Body of pancreas (tissue), 4 donors: ENCODE data around the gene TXNDC8. TPM values are rescaled to one million over a fixed set of nuclear protein-coding genes. Genes with fewer than 3 reads are reported as not detected.

ENCODE experiments used
- ATAC-seq: fragments of 150-250 bp; one replicate; pipeline ENCODE4 v1.9.1; 2016
- DNase-seq, 4 donors: peaks; one replicate each; pipeline ENCODE4 v3.0.0-alpha.2; 2019
- H3K27ac ChIP-seq, 4 donors: fragments of 200-600 bp; sonication (generic); 1 replicate in 3 of 4; 2 replicates in 1 of 4; pipeline versions ENCODE4 v1.5.1 to v1.6.1; 2016 to 2019; ENCODE audit warnings: mild to moderate bottlenecking in 1 of 4, mixed read lengths in 1 of 4, moderate library complexity in 1 of 4
- H3K27me3 ChIP-seq, 2 donors: fragments of 200-600 bp; sonication (generic); one replicate each; pipeline ENCODE4 v1.6.0; 2016; ENCODE audit warnings: mild to moderate bottlenecking in 1 of 2
- H3K36me3 ChIP-seq, 2 donors: fragments of 200-600 bp; sonication (generic); replicated peaks in 1 of 2; 2 replicates each; pipeline ENCODE4 v1.5.1; 2016; ENCODE audit warnings: low read depth in 2 of 2; ENCODE audit not compliant: insufficient read depth in 1 of 2
- H3K4me1 ChIP-seq: fragments of 200-600 bp; sonication (generic); one replicate; pipeline ENCODE4 v1.6.0; 2016
- H3K4me3 ChIP-seq, 2 donors: fragments of 200-600 bp; sonication (generic); 1 replicate in 1 of 2; 2 replicates in 1 of 2; pipeline ENCODE4 v1.5.1; 2016 to 2019
- H3K9me3 ChIP-seq, 3 donors: fragments of 200-600 bp; sonication (generic); 1 replicate in 2 of 3; 2 replicates in 1 of 3; pipeline ENCODE4 v1.5.1; 2016
- POLR2A ChIP-seq, 3 donors: fragments of 450-650 bp; IDR thresholded peaks; one replicate each; pipeline ENCODE4 v1.6.1; 2016; ENCODE audit warnings: antibody characterized with exemption in 3 of 3, mild to moderate bottlenecking in 2 of 3
- WGBS, 2 donors: methylation state at CpG; one replicate each; pipeline ENCODE4 v1.1.5; 2017; 5-methylcytosine and 5-hydroxymethylcytosine counted together
- intact Hi-C: fragments of 100-400 bp; cut with DNase I; formaldehyde crosslinking; loops from one replicate; pipeline ENCODE4 v1.15.1; 2023
- total RNA-seq, 2 donors: library from RNA; depleted of rRNA; stranded (reverse); fragments of >200 nt; gene quantifications; one replicate each; pipeline ENCODE4 v1.1.0, GENCODE V29; 2016
- TF ChIP-seq, protein P1 (sequence below), 7 experiments: fragments of 450-650 bp in 4 of 7; fragments of 200-600 bp in 3 of 7; sonication (generic) in 3 of 7; IDR thresholded peaks; one replicate each; pipeline ENCODE4 v1.5.1; 2016 to 2019; ENCODE audit warnings: antibody characterized with exemption in 7 of 7

The TXNDC8 gene
- total RNA-seq, 2 donors from 2014 or later: not detected

DNA sequence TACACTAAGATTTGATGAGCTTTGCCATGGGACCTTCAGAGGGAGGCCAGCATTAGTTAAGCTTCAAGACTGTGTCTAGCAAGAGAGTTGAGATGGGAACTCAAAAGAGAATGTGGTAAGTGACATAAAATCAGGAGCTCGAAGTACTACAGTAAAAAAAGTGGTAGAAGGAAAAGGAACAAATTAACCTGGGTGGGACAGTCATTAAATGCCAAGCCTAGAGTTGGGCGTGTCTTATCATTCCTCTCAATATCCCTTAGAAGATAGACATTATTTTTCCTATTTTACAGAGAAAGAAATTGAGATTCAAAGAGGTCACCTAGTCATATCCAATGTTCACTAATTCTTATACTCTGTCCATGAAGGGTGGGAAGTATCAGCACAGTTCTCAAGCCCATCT, 78.1 kb downstream of the TXNDC8 start:
- ATAC-seq (no peak), DNase-seq (no peak)
- no peaks in the 10 kb centered on the region for H3K9me3 ChIP-seq
- peaks cover 14% of the 10 kb centered on the region for H3K4me1 ChIP-seq
- intact Hi-C loops: no loop called here
- H3K4me3 ChIP-seq: no peak overlapping the region
- H3K27me3 ChIP-seq: no peaks in the 10 kb centered on the region
- no peak for TF ChIP-seq POLR2A (IDR thresholded peaks at IDR 0.05)
- TF ChIP-seq, protein P1, sequence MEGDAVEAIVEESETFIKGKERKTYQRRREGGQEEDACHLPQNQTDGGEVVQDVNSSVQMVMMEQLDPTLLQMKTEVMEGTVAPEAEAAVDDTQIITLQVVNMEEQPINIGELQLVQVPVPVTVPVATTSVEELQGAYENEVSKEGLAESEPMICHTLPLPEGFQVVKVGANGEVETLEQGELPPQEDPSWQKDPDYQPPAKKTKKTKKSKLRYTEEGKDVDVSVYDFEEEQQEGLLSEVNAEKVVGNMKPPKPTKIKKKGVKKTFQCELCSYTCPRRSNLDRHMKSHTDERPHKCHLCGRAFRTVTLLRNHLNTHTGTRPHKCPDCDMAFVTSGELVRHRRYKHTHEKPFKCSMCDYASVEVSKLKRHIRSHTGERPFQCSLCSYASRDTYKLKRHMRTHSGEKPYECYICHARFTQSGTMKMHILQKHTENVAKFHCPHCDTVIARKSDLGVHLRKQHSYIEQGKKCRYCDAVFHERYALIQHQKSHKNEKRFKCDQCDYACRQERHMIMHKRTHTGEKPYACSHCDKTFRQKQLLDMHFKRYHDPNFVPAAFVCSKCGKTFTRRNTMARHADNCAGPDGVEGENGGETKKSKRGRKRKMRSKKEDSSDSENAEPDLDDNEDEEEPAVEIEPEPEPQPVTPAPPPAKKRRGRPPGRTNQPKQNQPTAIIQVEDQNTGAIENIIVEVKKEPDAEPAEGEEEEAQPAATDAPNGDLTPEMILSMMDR (IDR thresholded peaks at IDR 0.05): no peak
- 67 to 71% methylated on average over 2 of the region's 2 CpGs for WGBS, 2 donors
- no peak overlapping the region for H3K27ac ChIP-seq
- H3K36me3 ChIP-seq: no peaks in the 10 kb centered on the region

DNA sequence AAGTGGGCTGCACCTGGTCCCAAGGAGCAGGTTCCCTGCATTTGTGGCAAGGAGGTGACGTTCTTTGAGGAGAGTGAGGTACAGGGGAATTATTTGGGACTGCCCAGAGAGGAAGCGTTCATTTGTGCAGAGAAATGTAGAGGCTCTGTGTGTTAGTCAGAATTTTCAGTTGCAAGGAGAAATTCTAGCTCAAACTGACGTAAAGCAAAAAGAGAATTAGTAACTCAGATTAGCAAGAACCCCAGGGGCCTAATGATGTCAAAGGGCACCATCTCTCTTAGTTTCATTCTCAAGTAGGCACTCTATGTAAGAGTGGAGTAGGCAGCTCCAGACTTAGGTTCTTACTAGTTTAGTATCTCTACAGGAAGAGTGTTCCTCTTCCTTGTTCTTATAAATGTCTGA, 79.0 kb downstream of the TXNDC8 start:
- peaks cover 23% of the 10 kb centered on the region for H3K4me1 ChIP-seq
- no peaks in the 10 kb centered on the region for H3K9me3 ChIP-seq
- no peak overlapping the region for H3K27ac ChIP-seq
- DNase-seq (no peak), ATAC-seq (no peak)
- no peak overlapping the region for H3K4me3 ChIP-seq
- no peak for TF ChIP-seq POLR2A (IDR thresholded peaks at IDR 0.05)
- TF ChIP-seq, protein P1 (IDR thresholded peaks at IDR 0.05): no peak
- H3K27me3 ChIP-seq: no peaks in the 10 kb centered on the region
- H3K36me3 ChIP-seq: no peaks in the 10 kb centered on the region
- 94 to 98% methylated on average over 3 of the region's 3 CpGs for WGBS, 2 donors
- intact Hi-C loops: no loop called here

DNA sequence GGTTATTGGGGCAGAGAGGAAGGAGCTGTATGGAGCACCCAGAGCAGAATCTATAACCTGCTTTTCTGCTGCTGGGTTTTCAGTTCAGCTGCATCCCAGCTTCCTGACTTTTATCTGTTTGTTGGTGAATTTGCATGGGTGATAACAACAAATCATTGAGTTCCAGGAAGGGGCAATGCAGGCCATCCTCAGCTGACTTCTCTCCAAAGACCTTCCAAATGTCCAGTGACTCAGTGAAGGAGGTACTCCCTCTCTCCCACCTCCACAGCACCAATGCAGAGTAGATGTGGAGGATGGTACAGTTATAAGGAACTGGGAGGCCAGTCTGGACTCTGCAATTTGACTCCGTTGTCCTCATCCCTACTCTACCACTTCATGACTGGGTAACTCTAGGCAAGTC, 79.7 kb downstream of the TXNDC8 start:
- no peak for ATAC-seq
- TF ChIP-seq, protein P1 (IDR thresholded peaks at IDR 0.05): no peak
- no peak for TF ChIP-seq POLR2A (IDR thresholded peaks at IDR 0.05)
- DNase-seq: no peak
- intact Hi-C loops: no loop called here
- 67 to 71% methylated on average over 1 of the region's 1 CpG for WGBS, 2 donors
- Histone ChIP-seq H3K27ac (peak overlapping the region in 1 of 4 donors; percentile 93), H3K9me3 (no peaks in the 10 kb centered on the region), H3K36me3 (no peaks in the 10 kb centered on the region), H3K27me3 (no peaks in the 10 kb centered on the region), H3K4me1 (peaks cover 29% of the 10 kb centered on the region), H3K4me3 (no peak overlapping the region)

DNA sequence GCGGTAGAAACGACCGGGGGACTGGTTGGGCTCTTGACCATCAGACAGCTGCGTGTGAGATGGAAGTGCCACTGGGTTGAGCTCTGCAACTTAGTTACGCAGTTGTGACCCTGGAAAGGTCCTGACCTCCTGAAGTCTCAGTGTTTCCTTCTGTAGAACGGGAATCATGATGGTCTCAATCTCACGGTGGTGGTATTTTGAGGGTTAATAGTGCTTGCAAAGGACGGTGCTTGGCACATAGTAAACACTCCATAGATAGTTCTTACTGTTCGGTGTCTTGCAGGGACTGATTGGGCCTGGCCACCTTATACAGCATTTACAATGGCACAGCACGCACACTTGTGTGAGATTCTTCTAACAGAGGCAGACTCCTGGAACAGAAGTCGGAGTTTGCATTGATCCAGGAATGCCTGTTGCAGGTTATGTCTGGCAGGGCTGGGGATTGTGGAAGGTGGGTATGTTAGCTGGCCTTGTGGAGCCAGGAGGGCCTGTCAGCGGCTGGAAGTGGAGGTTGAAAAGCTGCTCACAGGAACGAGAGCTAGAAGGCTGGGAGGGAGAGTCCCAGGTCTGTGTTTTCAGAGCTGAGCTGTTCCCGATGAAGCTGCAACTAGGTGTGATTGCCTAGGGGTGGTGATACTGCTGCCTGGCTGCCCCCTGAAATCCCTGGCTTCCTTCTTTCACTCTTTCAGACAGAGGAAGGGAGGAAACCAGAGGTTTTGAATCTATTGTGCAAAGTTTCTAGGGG, 80.4 kb downstream of the TXNDC8 start:
- ATAC-seq (no peak), DNase-seq (peak; percentile 16 to 23 (median 18))
- TF ChIP-seq POLR2A (IDR thresholded peaks at IDR 0.05): no peak
- TF ChIP-seq, protein P1 (IDR thresholded peaks at IDR 0.05): no peak
- WGBS, 2 donors: 4 to 5% methylated on average over 14 of the region's 14 CpGs
- intact Hi-C loops: no loop called here
- Histone ChIP-seq H3K9me3 (no peaks in the 10 kb centered on the region), H3K4me1 (peaks cover 35% of the 10 kb centered on the region), H3K27ac (peak overlapping the region; percentile 91 to 95 (median 94)), H3K27me3 (no peaks in the 10 kb centered on the region), H3K4me3 (peak overlapping the region; percentile 41 to 95), H3K36me3 (no peaks in the 10 kb centered on the region)
